Ovary (tissue), 3 donors: ENCODE results near the gene TNS1.

Source experiments
- EP300 ChIP-seq: sonication (generic); formaldehyde crosslinking; IDR thresholded peaks from one replicate; pipeline ENCODE4 v1.6.1; 2017; ENCODE audit warnings: antibody characterized with exemption
- POLR2A ChIP-seq: fragments of 450-650 bp; IDR thresholded peaks from one replicate; pipeline ENCODE4 v1.6.1; 2017; ENCODE audit warnings: antibody characterized with exemption, mild to moderate bottlenecking, moderate library complexity
- TF ChIP-seq, protein P1 (sequence below), 3 donors: fragments of 450-650 bp in 2 of 3; fragments of 200-600 bp in 1 of 3; IDR thresholded peaks; one replicate each; pipeline versions ENCODE4 v1.5.1 to v1.8.0; 2016 to 2022; ENCODE audit warnings: antibody characterized with exemption in 3 of 3, mild to moderate bottlenecking in 1 of 3
- donor health status: DM: no; HTN: no; CAD: no.

- TF ChIP-seq POLR2A (no peak), EP300 (no peak)
- TF ChIP-seq, protein P1, sequence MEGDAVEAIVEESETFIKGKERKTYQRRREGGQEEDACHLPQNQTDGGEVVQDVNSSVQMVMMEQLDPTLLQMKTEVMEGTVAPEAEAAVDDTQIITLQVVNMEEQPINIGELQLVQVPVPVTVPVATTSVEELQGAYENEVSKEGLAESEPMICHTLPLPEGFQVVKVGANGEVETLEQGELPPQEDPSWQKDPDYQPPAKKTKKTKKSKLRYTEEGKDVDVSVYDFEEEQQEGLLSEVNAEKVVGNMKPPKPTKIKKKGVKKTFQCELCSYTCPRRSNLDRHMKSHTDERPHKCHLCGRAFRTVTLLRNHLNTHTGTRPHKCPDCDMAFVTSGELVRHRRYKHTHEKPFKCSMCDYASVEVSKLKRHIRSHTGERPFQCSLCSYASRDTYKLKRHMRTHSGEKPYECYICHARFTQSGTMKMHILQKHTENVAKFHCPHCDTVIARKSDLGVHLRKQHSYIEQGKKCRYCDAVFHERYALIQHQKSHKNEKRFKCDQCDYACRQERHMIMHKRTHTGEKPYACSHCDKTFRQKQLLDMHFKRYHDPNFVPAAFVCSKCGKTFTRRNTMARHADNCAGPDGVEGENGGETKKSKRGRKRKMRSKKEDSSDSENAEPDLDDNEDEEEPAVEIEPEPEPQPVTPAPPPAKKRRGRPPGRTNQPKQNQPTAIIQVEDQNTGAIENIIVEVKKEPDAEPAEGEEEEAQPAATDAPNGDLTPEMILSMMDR (IDR thresholded peaks at IDR 0.05), result no peak
These were observed 40.9 kb upstream of the TNS1 start for GRCh38 chr2:218043701-218044109.
